ENCODE data around the gene MIEF1.

MIEF1 gene

DNA sequence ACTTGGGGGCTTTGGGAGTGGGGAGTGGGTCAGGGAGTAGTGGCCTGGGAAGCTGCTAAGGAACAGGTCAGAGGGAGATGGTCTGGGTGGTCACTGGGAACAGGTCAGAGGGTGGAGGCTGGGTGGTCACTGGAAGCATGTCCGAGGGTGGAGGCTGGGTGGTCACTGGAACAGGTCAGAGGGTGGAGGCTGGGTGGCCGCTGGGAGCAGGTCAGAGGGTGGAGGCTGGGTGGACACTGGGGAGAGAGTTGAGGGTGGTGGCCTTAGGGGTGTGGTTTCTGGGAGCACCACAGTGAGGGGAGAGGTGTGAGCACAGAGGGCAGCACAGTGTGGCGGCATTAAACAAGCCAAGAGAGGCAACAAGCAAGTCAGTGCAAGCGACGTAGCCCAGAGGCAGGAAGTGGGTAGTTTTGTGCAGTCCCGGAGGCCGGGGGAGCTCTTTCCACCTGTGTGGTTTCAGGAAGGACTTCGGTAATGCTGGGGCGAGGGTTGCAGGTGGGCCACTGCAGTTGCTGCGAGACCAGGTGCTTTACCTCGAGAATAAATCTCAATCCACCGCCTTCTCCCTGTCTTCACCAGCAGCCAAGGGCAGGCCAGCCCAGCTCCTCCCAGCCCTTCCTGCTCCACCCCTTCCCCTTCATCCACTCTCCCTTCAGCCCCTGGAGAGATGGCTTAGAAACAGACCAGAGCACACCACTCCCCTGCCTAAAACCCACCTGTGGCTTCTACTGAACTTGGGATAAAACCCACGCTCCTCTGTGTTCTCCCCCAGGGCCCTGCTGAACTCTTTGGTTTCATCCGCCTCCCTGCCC, 65.3 kb downstream of the MIEF1 start:
- H3K27me3 ChIP-seq (ENCODE audit: control insufficient read depth, insufficient read depth, low read length), result peaks cover 4% of the 10 kb centered on the region; the same call in 1 of the 2 replicates
- no peak overlapping the region for H3K9ac ChIP-seq (ENCODE audit: low read length)
- H3K9me3 ChIP-seq (ENCODE audit: control insufficient read depth, insufficient read depth, low read depth, low read length), result peaks cover 5% of the 10 kb centered on the region; the same call in 1 of the 2 replicates
- no peaks in the 10 kb centered on the region for H3K36me3 ChIP-seq (ENCODE audit: control insufficient read depth, insufficient read depth, low read length)
- no peak overlapping the region for H3K27ac ChIP-seq (ENCODE audit: low read depth, low read length)
- H3K4me1 ChIP-seq (ENCODE audit: control insufficient read depth, insufficient read depth, low read length), result no peaks in the 10 kb centered on the region
- H3K4me3 ChIP-seq (ENCODE audit: low read depth, low read length), result no peak overlapping the region
